Measurements from ENCODE around the gene TOB1. TPM values are rescaled to one million over a fixed set of nuclear protein-coding genes. Genes with fewer than 3 reads are reported as not detected.

The TOB1 gene
- total and polyA plus RNA-seq, 2 experiments from 2014 or later: 12.1 to 46.9 TPM

- Mint-ChIP-seq H3K27me3 (ENCODE audit: insufficient read depth, low read depth, poor library complexity) (peaks cover 6% of the 10 kb centered on the region), H3K4me1 (peaks cover 5% of the 10 kb centered on the region; the same call in 2 of the 3 replicates), H3K4me3 (no peak overlapping the region), H3K9me3 (no peaks in the 10 kb centered on the region), H3K36me3 (ENCODE audit: low read depth) (no peaks in the 10 kb centered on the region), H3K27ac (peak overlapping the region; percentile 30; the same call in 1 of the 2 replicates)
- H2AFZ ChIP-seq: peak overlapping the region; percentile 84
- no peaks in the 10 kb centered on the region for H3K9me2 ChIP-seq (ENCODE audit: insufficient read depth)
- no peaks in the 10 kb centered on the region for H3K27me3 ChIP-seq (ENCODE audit: insufficient read depth)
- H3K4me3 ChIP-seq: no peak overlapping the region
- H3K4me1 ChIP-seq (ENCODE audit: insufficient read depth): no peaks in the 10 kb centered on the region; the same call in 1 of the 2 replicates
- H4K20me1 ChIP-seq (replicated peaks; ENCODE audit: insufficient read depth): no peaks in the 10 kb centered on the region
- ATAC-seq (no peak; the same call in 2 of the 3 replicates), DNase-seq (ENCODE audit: low spot score) (no peak)
- H3K79me2 ChIP-seq (replicated peaks; ENCODE audit: insufficient read depth): no peaks in the 10 kb centered on the region
- H3K36me3 ChIP-seq (ENCODE audit: insufficient read depth): no peaks in the 10 kb centered on the region
- H3K4me2 ChIP-seq: no peak overlapping the region
- H3K27ac ChIP-seq (ENCODE audit: low read depth): no peak overlapping the region
- TF ChIP-seq, protein P1, sequence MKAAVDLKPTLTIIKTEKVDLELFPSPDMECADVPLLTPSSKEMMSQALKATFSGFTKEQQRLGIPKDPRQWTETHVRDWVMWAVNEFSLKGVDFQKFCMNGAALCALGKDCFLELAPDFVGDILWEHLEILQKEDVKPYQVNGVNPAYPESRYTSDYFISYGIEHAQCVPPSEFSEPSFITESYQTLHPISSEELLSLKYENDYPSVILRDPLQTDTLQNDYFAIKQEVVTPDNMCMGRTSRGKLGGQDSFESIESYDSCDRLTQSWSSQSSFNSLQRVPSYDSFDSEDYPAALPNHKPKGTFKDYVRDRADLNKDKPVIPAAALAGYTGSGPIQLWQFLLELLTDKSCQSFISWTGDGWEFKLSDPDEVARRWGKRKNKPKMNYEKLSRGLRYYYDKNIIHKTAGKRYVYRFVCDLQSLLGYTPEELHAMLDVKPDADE (IDR thresholded peaks at IDR 0.05): no peak
- TF ChIP-seq, protein P2, sequence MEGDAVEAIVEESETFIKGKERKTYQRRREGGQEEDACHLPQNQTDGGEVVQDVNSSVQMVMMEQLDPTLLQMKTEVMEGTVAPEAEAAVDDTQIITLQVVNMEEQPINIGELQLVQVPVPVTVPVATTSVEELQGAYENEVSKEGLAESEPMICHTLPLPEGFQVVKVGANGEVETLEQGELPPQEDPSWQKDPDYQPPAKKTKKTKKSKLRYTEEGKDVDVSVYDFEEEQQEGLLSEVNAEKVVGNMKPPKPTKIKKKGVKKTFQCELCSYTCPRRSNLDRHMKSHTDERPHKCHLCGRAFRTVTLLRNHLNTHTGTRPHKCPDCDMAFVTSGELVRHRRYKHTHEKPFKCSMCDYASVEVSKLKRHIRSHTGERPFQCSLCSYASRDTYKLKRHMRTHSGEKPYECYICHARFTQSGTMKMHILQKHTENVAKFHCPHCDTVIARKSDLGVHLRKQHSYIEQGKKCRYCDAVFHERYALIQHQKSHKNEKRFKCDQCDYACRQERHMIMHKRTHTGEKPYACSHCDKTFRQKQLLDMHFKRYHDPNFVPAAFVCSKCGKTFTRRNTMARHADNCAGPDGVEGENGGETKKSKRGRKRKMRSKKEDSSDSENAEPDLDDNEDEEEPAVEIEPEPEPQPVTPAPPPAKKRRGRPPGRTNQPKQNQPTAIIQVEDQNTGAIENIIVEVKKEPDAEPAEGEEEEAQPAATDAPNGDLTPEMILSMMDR (conservative IDR thresholded peaks at IDR 0.05; ENCODE audit: low read depth in 2 of 2): no peak
- no peak for TF ChIP-seq ZNF462 (CRISPR knock-in tag; IDR thresholded peaks at IDR 0.05)
- no peak for TF ChIP-seq POLR2AphosphoS5 (IDR thresholded peaks at IDR 0.05; ENCODE audit: low read depth)
- TF ChIP-seq, protein P3, sequence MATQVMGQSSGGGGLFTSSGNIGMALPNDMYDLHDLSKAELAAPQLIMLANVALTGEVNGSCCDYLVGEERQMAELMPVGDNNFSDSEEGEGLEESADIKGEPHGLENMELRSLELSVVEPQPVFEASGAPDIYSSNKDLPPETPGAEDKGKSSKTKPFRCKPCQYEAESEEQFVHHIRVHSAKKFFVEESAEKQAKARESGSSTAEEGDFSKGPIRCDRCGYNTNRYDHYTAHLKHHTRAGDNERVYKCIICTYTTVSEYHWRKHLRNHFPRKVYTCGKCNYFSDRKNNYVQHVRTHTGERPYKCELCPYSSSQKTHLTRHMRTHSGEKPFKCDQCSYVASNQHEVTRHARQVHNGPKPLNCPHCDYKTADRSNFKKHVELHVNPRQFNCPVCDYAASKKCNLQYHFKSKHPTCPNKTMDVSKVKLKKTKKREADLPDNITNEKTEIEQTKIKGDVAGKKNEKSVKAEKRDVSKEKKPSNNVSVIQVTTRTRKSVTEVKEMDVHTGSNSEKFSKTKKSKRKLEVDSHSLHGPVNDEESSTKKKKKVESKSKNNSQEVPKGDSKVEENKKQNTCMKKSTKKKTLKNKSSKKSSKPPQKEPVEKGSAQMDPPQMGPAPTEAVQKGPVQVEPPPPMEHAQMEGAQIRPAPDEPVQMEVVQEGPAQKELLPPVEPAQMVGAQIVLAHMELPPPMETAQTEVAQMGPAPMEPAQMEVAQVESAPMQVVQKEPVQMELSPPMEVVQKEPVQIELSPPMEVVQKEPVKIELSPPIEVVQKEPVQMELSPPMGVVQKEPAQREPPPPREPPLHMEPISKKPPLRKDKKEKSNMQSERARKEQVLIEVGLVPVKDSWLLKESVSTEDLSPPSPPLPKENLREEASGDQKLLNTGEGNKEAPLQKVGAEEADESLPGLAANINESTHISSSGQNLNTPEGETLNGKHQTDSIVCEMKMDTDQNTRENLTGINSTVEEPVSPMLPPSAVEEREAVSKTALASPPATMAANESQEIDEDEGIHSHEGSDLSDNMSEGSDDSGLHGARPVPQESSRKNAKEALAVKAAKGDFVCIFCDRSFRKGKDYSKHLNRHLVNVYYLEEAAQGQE (IDR thresholded peaks at IDR 0.05; ENCODE audit: unreplicated experiment): no peak
- no peak for TF ChIP-seq JUNB (IDR thresholded peaks at IDR 0.05; ENCODE audit: unreplicated experiment)
- TF ChIP-seq CREB1 (CRISPR knock-in tag; IDR thresholded peaks at IDR 0.05; ENCODE audit: low read depth): no peak
- no peaks in the 10 kb centered on the region for H3F3A ChIP-seq (replicated peaks; ENCODE audit: low read depth)
These were observed 20.7 kb downstream of the TOB1 start for GRCh38 chr17:50845240-50846147.
